SU-DHL-6 (cell line): ENCODE measurements around the gene UBA6.

Source experiments
- CTCF ChIP-seq: fragments of 200-600 bp; sonication (generic); IDR thresholded peaks from one replicate; pipeline ENCODE4 v1.5.1; 2017; ENCODE audit warnings: antibody characterized with exemption, mild to moderate bottlenecking, low read length, moderate library complexity; ENCODE audit not compliant: insufficient read depth, poor library complexity, severe bottlenecking
- EZH2phosphoT487 ChIP-seq: fragments of 200-600 bp; sonication (generic), shearing (Covaris generic); conservative IDR thresholded peaks from 2 replicates; pipeline ENCODE4 v1.6.1; 2018; ENCODE audit warnings: mild to moderate bottlenecking, antibody characterized with exemption, low read length, moderate library complexity, mixed read lengths

- TF ChIP-seq CTCF (no peak), EZH2phosphoT487 (no peak)
Observed at GRCh38 chr4:67714955-67715354, 14.0 kb upstream of the UBA6 start.
